HEK293 (cell line): ENCODE measurements around the gene TSPAN1.

Experiments used
- CTCF ChIA-PET: fragments of 350-600 bp; formaldehyde crosslinking; extraction: SDS; loops from one replicate; lab custom pipeline; 2021; ENCODE audit warnings: antibody characterized with exemption; lab: Yijun Ruan, JAX
- POLR2A ChIA-PET: fragments of 300-600 bp; formaldehyde crosslinking; extraction: SDS; loops from one replicate; lab custom pipeline; 2020; ENCODE audit warnings: antibody characterized with exemption, inconsistent platforms; lab: Yijun Ruan, JAX
- H3K27ac ChIP-seq: fragments of 200-500 bp; sonication (Bioruptor generic); 2 replicates; pipeline ENCODE4 v1.5.1; 2014; ENCODE audit warnings: low read depth, low read length, control low read depth, inconsistent platforms; ENCODE audit errors: extremely low read depth
- H3K36me3 ChIP-seq, 2 experiments: fragments of 200-500 bp in 1 of 2; sonication (Bioruptor generic) in 1 of 2; 1 replicate in 1 of 2; 2 replicates in 1 of 2; pipeline ENCODE4 v1.5.1; 2014 to 2017; ENCODE audit warnings: inconsistent platforms in 2 of 2, low read length in 2 of 2; ENCODE audit not compliant: control insufficient read depth in 2 of 2, insufficient read depth in 1 of 2
- H3K4me1 ChIP-seq: fragments of 200-500 bp; sonication (Bioruptor generic); 2 replicates; pipeline ENCODE4 v1.5.1; 2014; ENCODE audit warnings: mild to moderate bottlenecking, low read length, inconsistent platforms; ENCODE audit not compliant: control insufficient read depth, insufficient read depth
- H3K4me3 ChIP-seq: 2 replicates; pipeline ENCODE4 v1.5.1; 2011; ENCODE audit warnings: low read depth, mild to moderate bottlenecking, control low read depth, low read length, moderate library complexity
- H3K9me3 ChIP-seq: fragments of 200-500 bp; sonication (Bioruptor generic); 2 replicates; pipeline ENCODE4 v1.5.1; 2014; ENCODE audit warnings: low read depth, low read length, inconsistent platforms; ENCODE audit not compliant: control insufficient read depth, insufficient read depth
- BCL11A ChIP-seq: fragments of 450-650 bp; formaldehyde crosslinking; IDR thresholded peaks from 2 replicates; pipeline ENCODE4 v1.5.1; 2016; ENCODE audit warnings: low read depth, missing biosample characterization, missing genetic modification characterization
- BCL11B ChIP-seq: fragments of 450-650 bp; formaldehyde crosslinking; IDR thresholded peaks from 2 replicates; pipeline ENCODE4 v1.5.1; 2016; ENCODE audit warnings: low read depth, missing biosample characterization, missing genetic modification characterization
- GLI4 ChIP-seq: fragments of 450-650 bp; formaldehyde crosslinking; IDR thresholded peaks from 2 replicates; pipeline ENCODE4 v1.5.1; 2016; ENCODE audit warnings: missing biosample characterization, missing genetic modification characterization
- PRDM6 ChIP-seq: fragments of 450-650 bp; formaldehyde crosslinking; IDR thresholded peaks from 2 replicates; pipeline ENCODE4 v1.5.1; 2017; ENCODE audit warnings: missing biosample characterization, missing genetic modification characterization
- SALL2 ChIP-seq: fragments of 450-650 bp; formaldehyde crosslinking; IDR thresholded peaks from 2 replicates; pipeline ENCODE4 v1.5.0; 2017; ENCODE audit warnings: missing biosample characterization, mild to moderate bottlenecking, missing genetic modification characterization, borderline replicate concordance
- SP7 ChIP-seq: fragments of 450-650 bp; formaldehyde crosslinking; IDR thresholded peaks from 2 replicates; pipeline ENCODE4 v1.5.1; 2016; ENCODE audit warnings: missing biosample characterization, missing genetic modification characterization
- TCF7L2 ChIP-seq: IDR thresholded peaks from 2 replicates; pipeline ENCODE4 v1.6.1; 2011; ENCODE audit warnings: low read depth, mild to moderate bottlenecking, inconsistent platforms, low read length, moderate library complexity, borderline replicate concordance
- ZBTB17 ChIP-seq: fragments of 450-650 bp; formaldehyde crosslinking; IDR thresholded peaks from 2 replicates; pipeline ENCODE4 v1.5.1; 2016; ENCODE audit warnings: missing biosample characterization, missing genetic modification characterization
- ZBTB21 ChIP-seq: fragments of 450-650 bp; formaldehyde crosslinking; IDR thresholded peaks from 2 replicates; pipeline ENCODE4 v1.5.1; 2017; ENCODE audit warnings: missing biosample characterization, missing genetic modification characterization
- ZNF169 ChIP-seq: fragments of 450-650 bp; formaldehyde crosslinking; IDR thresholded peaks from 2 replicates; pipeline ENCODE4 v1.5.1; 2016; ENCODE audit warnings: missing biosample characterization, missing genetic modification characterization
- ZNF211 ChIP-seq: fragments of 450-650 bp; formaldehyde crosslinking; IDR thresholded peaks from 2 replicates; pipeline ENCODE4 v1.5.1; 2016; ENCODE audit warnings: low read depth, missing biosample characterization, missing genetic modification characterization
- ZNF274 ChIP-seq, 2 experiments: fragments of 200-500 bp in 1 of 2; fragments of 450-650 bp in 1 of 2; sonication (Bioruptor generic) in 1 of 2; formaldehyde crosslinking in 1 of 2; IDR thresholded peaks; 2 replicates each; pipeline versions ENCODE4 v1.5.1 to v1.6.1; 2014 to 2016; ENCODE audit warnings: borderline replicate concordance in 1 of 2, inconsistent platforms in 1 of 2, low read length in 1 of 2, missing biosample characterization in 1 of 2, missing genetic modification characterization in 1 of 2
- ZNF302 ChIP-seq: fragments of 450-650 bp; formaldehyde crosslinking; IDR thresholded peaks from 2 replicates; pipeline ENCODE4 v1.5.1; 2016; ENCODE audit warnings: missing biosample characterization, missing genetic modification characterization, low read depth
- ZNF488 ChIP-seq: fragments of 450-650 bp; formaldehyde crosslinking; IDR thresholded peaks from 2 replicates; pipeline ENCODE4 v1.5.1; 2016; ENCODE audit warnings: missing biosample characterization, missing genetic modification characterization
- ZNF501 ChIP-seq: fragments of 450-650 bp; formaldehyde crosslinking; IDR thresholded peaks from 2 replicates; pipeline ENCODE4 v1.5.1; 2016; ENCODE audit warnings: missing biosample characterization, missing genetic modification characterization
- ZNF596 ChIP-seq: fragments of 450-650 bp; IDR thresholded peaks from 2 replicates; pipeline ENCODE4 v1.5.0; 2018; ENCODE audit warnings: missing biosample characterization, mild to moderate bottlenecking, missing genetic modification characterization, moderate library complexity
- ZNF610 ChIP-seq: fragments of 450-650 bp; formaldehyde crosslinking; IDR thresholded peaks from 2 replicates; pipeline ENCODE4 v1.5.1; 2016; ENCODE audit warnings: missing biosample characterization, missing genetic modification characterization, borderline replicate concordance
- ZNF621 ChIP-seq: fragments of 450-650 bp; formaldehyde crosslinking; IDR thresholded peaks from 2 replicates; pipeline ENCODE4 v1.5.1; 2017; ENCODE audit warnings: missing biosample characterization, missing genetic modification characterization
- ZNF624 ChIP-seq: fragments of 450-650 bp; formaldehyde crosslinking; IDR thresholded peaks from 2 replicates; pipeline ENCODE4 v1.5.1; 2017; ENCODE audit warnings: missing biosample characterization, missing genetic modification characterization
- ZNF701 ChIP-seq: fragments of 450-650 bp; formaldehyde crosslinking; IDR thresholded peaks from 2 replicates; pipeline ENCODE4 v1.5.1; 2016; ENCODE audit warnings: missing biosample characterization, missing genetic modification characterization
- ZNF768 ChIP-seq: fragments of 450-650 bp; formaldehyde crosslinking; IDR thresholded peaks from 2 replicates; pipeline ENCODE4 v1.5.1; 2018; ENCODE audit warnings: missing biosample characterization, mild to moderate bottlenecking, missing genetic modification characterization
- ZNF776 ChIP-seq: fragments of 450-650 bp; formaldehyde crosslinking; IDR thresholded peaks from 2 replicates; pipeline ENCODE4 v1.5.0; 2017; ENCODE audit warnings: missing biosample characterization, missing genetic modification characterization, borderline replicate concordance
- ZNF777 ChIP-seq: fragments of 450-650 bp; formaldehyde crosslinking; IDR thresholded peaks from 2 replicates; pipeline ENCODE4 v1.5.1; 2017; ENCODE audit warnings: missing biosample characterization, missing genetic modification characterization, borderline replicate concordance
- TF ChIP-seq, protein P1 (sequence below): fragments of 450-650 bp; formaldehyde crosslinking; IDR thresholded peaks from 2 replicates; pipeline ENCODE4 v1.5.1; 2016; ENCODE audit warnings: missing biosample characterization, missing genetic modification characterization
- TF ChIP-seq, protein P2 (sequence below): fragments of 450-650 bp; formaldehyde crosslinking; IDR thresholded peaks from 2 replicates; pipeline ENCODE4 v1.5.1; 2017; ENCODE audit warnings: missing biosample characterization, missing genetic modification characterization

The TSPAN1 gene

DNA sequence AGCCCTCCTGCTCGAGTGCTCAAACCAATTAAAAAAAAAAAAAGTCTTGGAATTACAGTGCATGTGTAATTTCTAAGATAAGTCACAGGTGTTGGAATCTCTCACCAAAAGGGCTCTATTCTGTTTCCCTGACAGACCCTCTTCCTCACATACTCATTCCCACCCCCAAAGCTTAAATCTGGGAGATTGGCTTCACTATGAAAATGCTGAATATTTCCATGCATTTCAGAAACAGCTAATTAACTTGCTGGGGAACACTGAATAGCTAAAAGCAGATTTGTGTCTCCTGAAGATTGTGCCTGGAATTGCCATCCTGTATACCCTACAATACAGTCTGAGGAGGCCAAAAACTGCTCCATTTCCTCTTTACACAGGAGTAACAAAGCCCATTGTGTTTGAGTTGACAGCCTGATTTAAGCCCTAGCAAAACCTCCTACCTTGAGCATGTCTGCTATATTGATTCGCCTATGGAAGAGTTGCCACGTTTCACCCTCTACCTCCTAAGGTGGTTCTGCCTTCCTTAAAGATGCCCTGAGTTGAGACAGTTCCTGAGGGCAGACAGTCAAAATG, 41.0 kb upstream of the TSPAN1 start:
- peaks cover 10% of the 10 kb centered on the region for H3K4me1 ChIP-seq
- H3K36me3 ChIP-seq, result no peaks in the 10 kb centered on the region
- peak overlapping the region; percentile 100 for H3K27ac ChIP-seq
- no peaks in the 10 kb centered on the region for H3K9me3 ChIP-seq
- POLR2A ChIA-PET, result no interaction called here
- CTCF ChIA-PET, result interaction anchor here (0.6 to 1.6 kb wide), 5 partner anchors 48 to 552 kb away, joined by 3 to 7 read pairs (median 4); no protein-coding TSS in a partner anchor
- H3K4me3 ChIP-seq, result no peak overlapping the region
- no peak for TF ChIP-seq ZNF211
- TF ChIP-seq TCF7L2, result no peak
- no peak for TF ChIP-seq ZNF621 (tag by site-specific recombination)
- TF ChIP-seq SALL2 (tag by site-specific recombination), result no peak
- no peak for TF ChIP-seq ZNF624
- TF ChIP-seq, protein P1, sequence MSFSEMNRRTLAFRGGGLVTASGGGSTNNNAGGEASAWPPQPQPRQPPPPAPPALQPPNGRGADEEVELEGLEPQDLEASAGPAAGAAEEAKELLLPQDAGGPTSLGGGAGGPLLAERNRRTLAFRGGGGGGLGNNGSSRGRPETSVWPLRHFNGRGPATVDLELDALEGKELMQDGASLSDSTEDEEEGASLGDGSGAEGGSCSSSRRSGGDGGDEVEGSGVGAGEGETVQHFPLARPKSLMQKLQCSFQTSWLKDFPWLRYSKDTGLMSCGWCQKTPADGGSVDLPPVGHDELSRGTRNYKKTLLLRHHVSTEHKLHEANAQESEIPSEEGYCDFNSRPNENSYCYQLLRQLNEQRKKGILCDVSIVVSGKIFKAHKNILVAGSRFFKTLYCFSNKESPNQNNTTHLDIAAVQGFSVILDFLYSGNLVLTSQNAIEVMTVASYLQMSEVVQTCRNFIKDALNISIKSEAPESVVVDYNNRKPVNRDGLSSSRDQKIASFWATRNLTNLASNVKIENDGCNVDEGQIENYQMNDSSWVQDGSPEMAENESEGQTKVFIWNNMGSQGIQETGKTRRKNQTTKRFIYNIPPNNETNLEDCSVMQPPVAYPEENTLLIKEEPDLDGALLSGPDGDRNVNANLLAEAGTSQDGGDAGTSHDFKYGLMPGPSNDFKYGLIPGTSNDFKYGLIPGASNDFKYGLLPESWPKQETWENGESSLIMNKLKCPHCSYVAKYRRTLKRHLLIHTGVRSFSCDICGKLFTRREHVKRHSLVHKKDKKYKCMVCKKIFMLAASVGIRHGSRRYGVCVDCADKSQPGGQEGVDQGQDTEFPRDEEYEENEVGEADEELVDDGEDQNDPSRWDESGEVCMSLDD (tag by site-specific recombination), result no peak
- TF ChIP-seq ZNF274 (IDR thresholded peaks at IDR 0.05; ENCODE audit: low read length), result no peak
- no peak for TF ChIP-seq ZNF274 (tag by site-specific recombination; IDR thresholded peaks at IDR 0.05; ENCODE audit: borderline replicate concordance)
- no peak for TF ChIP-seq ZNF777 (tag by site-specific recombination)
- TF ChIP-seq GLI4, result no peak
- no peak for TF ChIP-seq ZBTB21
- TF ChIP-seq ZNF302 (tag by site-specific recombination), result no peak
- TF ChIP-seq BCL11A (tag by site-specific recombination), result no peak
- TF ChIP-seq ZNF701 (tag by site-specific recombination), result no peak
- TF ChIP-seq ZNF768, result no peak
- TF ChIP-seq PRDM6 (tag by site-specific recombination), result no peak
- no peak for TF ChIP-seq BCL11B (tag by site-specific recombination)
- TF ChIP-seq ZNF501 (tag by site-specific recombination), result no peak
- no peak for TF ChIP-seq ZNF488 (tag by site-specific recombination)

DNA sequence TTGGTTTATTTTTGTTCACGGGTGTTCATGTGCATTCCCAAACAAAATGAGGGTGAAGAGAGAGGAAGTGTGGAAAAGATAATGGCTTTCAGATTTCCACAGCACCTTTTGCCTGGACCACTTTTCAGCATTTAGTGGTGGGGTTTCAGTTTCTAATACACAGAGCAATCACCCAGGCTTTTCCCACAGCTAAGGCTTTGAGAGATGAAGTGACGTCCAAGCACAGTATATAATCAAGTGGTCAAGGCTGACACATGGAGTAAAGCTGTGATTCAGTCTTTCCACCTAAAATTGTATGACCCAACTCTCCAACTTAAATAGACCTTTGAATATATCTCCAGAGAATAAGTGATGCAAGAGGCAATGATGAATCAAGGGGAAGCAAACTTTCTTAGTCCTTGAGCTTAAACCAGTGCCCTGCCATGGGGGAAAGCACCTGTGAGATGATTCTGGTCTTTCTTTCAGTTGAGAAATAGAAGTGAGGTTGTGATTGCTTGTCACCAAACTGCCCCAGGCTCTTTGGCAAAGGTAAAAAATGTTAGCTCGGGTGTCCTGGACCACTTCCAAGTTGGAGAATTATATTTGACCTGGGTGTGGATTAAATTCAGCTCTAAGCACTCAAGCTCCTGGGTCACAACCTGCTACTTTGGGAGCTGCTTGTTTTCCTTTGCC, 40.1 kb upstream of the TSPAN1 start:
- H3K36me3 ChIP-seq, result no peaks in the 10 kb centered on the region
- no peaks in the 10 kb centered on the region for H3K9me3 ChIP-seq
- ChIA-PET CTCF (interaction anchor here (0.5 to 1.7 kb wide), 7 partner anchors 9 to 114 kb away, joined by 3 to 7 read pairs (median 4); no protein-coding TSS in a partner anchor), POLR2A (no interaction called here)
- H3K27ac ChIP-seq, result peak overlapping the region; percentile 45
- H3K4me3 ChIP-seq, result no peak overlapping the region
- peaks cover 10% of the 10 kb centered on the region for H3K4me1 ChIP-seq
- TF ChIP-seq ZNF169 (tag by site-specific recombination), result no peak
- peak; percentile 96 for TF ChIP-seq SP7
- no peak for TF ChIP-seq ZNF596 (tag by site-specific recombination)
- TF ChIP-seq ZBTB17 (tag by site-specific recombination), result no peak
- no peak for TF ChIP-seq ZNF776 (tag by site-specific recombination)
- TF ChIP-seq, protein P2, sequence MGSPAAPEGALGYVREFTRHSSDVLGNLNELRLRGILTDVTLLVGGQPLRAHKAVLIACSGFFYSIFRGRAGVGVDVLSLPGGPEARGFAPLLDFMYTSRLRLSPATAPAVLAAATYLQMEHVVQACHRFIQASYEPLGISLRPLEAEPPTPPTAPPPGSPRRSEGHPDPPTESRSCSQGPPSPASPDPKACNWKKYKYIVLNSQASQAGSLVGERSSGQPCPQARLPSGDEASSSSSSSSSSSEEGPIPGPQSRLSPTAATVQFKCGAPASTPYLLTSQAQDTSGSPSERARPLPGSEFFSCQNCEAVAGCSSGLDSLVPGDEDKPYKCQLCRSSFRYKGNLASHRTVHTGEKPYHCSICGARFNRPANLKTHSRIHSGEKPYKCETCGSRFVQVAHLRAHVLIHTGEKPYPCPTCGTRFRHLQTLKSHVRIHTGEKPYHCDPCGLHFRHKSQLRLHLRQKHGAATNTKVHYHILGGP (tag by site-specific recombination), result no peak
- no peak for TF ChIP-seq ZNF610 (tag by site-specific recombination)
